K562 (cell line): ENCODE measurements around the gene FAM114A1. TPM values are rescaled to one million over a fixed set of nuclear protein-coding genes. Genes with fewer than 3 reads are reported as not detected.

ENCODE experiments used
- CEBPG ChIP-seq, 3 experiments: fragments of 200-800 bp in 1 of 3; sonication (Bioruptor generic) in 1 of 3; sonication (generic) in 1 of 3; formaldehyde crosslinking in 1 of 3; IDR thresholded peaks in 2 of 3; conservative IDR thresholded peaks in 1 of 3; 2 replicates each; pipeline versions ENCODE4 v1.6.1 to v1.8.0; 2016 to 2022; ENCODE audit warnings: missing compliant biosample characterization in 2 of 3, missing genetic modification characterization in 2 of 3, mild to moderate bottlenecking in 1 of 3, missing genetic modification reagents in 1 of 3
- CXXC5 ChIP-seq: fragments of 250-450 bp; sonication (Bioruptor Pico); IDR thresholded peaks from 2 replicates; pipeline ENCODE4 v1.8.0; 2022; ENCODE audit warnings: inconsistent platforms, mild to moderate bottlenecking, moderate library complexity
- DDX20 ChIP-seq: fragments of 450-650 bp; IDR thresholded peaks from 2 replicates; pipeline ENCODE4 v1.6.1; 2016; ENCODE audit warnings: missing genetic modification characterization, low read depth, mild to moderate bottlenecking, missing compliant biosample characterization, moderate library complexity
- ETV1 ChIP-seq: fragments of 450-650 bp; conservative IDR thresholded peaks from 2 replicates; pipeline ENCODE4 v1.6.1; 2016; ENCODE audit warnings: missing genetic modification characterization, control low read depth, low read depth, missing compliant biosample characterization
- FOSL1 ChIP-seq: fragments of 200-800 bp; sonication (Bioruptor generic); conservative IDR thresholded peaks from 2 replicates; pipeline ENCODE4 v1.6.1; 2016; ENCODE audit warnings: missing genetic modification characterization, missing compliant biosample characterization
- JUN ChIP-seq, 2 experiments: sonication (generic) in 1 of 2; formaldehyde crosslinking in 1 of 2; IDR thresholded peaks; 2 replicates each; pipeline versions ENCODE4 v1.6.1 to v1.8.0; 2012 to 2022; ENCODE audit warnings: borderline replicate concordance in 2 of 2, mild to moderate bottlenecking in 2 of 2, improper control_type of control experiment in 1 of 2, low read depth in 1 of 2, low read length in 1 of 2, missing genetic modification reagents in 1 of 2
- MAFK ChIP-seq: IDR thresholded peaks from 2 replicates; pipeline ENCODE4 v1.6.1; 2011; ENCODE audit warnings: low read length, improper control_type of control experiment
- MAZ ChIP-seq, 2 experiments: fragments of 450-650 bp in 1 of 2; sonication (generic) in 1 of 2; formaldehyde crosslinking; IDR thresholded peaks in 1 of 2; conservative IDR thresholded peaks in 1 of 2; 2 replicates each; pipeline versions ENCODE4 v1.4.0 to v1.5.0; 2020; ENCODE audit warnings: mild to moderate bottlenecking in 1 of 2, missing genetic modification reagents in 1 of 2
- MECOM ChIP-seq: fragments of 250-450 bp; sonication (Bioruptor Pico); IDR thresholded peaks from 2 replicates; pipeline ENCODE4 v1.8.0; 2022; ENCODE audit warnings: inconsistent platforms
- MYC ChIP-seq, 2 experiments: fragments of 250-450 bp in 1 of 2; sonication (Bioruptor Pico) in 1 of 2; IDR thresholded peaks; 2 replicates each; pipeline versions ENCODE4 v1.5.1 to v1.6.1; 2012 to 2021; ENCODE audit warnings: low read depth in 2 of 2, borderline replicate concordance in 1 of 2, improper control_type of control experiment in 1 of 2, low read length in 1 of 2, mild to moderate bottlenecking in 1 of 2, moderate library complexity in 1 of 2
- PHF8 ChIP-seq: fragments of 200-600 bp; sonication (generic); IDR thresholded peaks from 2 replicates; pipeline ENCODE4 v1.6.1; 2012; ENCODE audit warnings: mixed run types, mild to moderate bottlenecking, inconsistent platforms, low read length, moderate library complexity, borderline replicate concordance
- POLR2B ChIP-seq: fragments of 450-650 bp; IDR thresholded peaks from 2 replicates; pipeline ENCODE4 v1.6.1; 2018; ENCODE audit warnings: low read depth; ENCODE audit not compliant: partially characterized antibody
- PTBP1 ChIP-seq: fragments of 200-400 bp; formaldehyde crosslinking; IDR thresholded peaks from 2 replicates; pipeline ENCODE4 v1.6.1; 2017; ENCODE audit warnings: low read depth, low read length
- PTRF ChIP-seq: fragments of 450-650 bp; IDR thresholded peaks from 2 replicates; pipeline ENCODE4 v1.6.1; 2016; ENCODE audit warnings: mild to moderate bottlenecking, missing genetic modification characterization, missing compliant biosample characterization
- SMARCC2 ChIP-seq: fragments of 450-650 bp; IDR thresholded peaks from 2 replicates; pipeline ENCODE4 v1.6.1; 2017; ENCODE audit warnings: antibody characterized with exemption, moderate library complexity, mild to moderate bottlenecking, low read depth
- SMARCE1 ChIP-seq: fragments of 450-650 bp; IDR thresholded peaks from 2 replicates; pipeline ENCODE4 v1.7.1; 2016; ENCODE audit warnings: mild to moderate bottlenecking
- SOX6 ChIP-seq: fragments of 450-650 bp; IDR thresholded peaks from 2 replicates; pipeline ENCODE4 v1.6.1; 2014; ENCODE audit warnings: mild to moderate bottlenecking
- ZNF143 ChIP-seq: sonication (generic); formaldehyde crosslinking; IDR thresholded peaks from 2 replicates; pipeline ENCODE4 v1.9.0; 2022; ENCODE audit warnings: mild to moderate bottlenecking, missing genetic modification reagents
- ZNF175 ChIP-seq: fragments of 200-800 bp; sonication (Bioruptor generic); IDR thresholded peaks from 2 replicates; pipeline ENCODE4 v1.6.1; 2016; ENCODE audit warnings: low read depth, mild to moderate bottlenecking, missing genetic modification characterization, missing compliant biosample characterization
- ZNF212 ChIP-seq: fragments of 450-650 bp; formaldehyde crosslinking; IDR thresholded peaks from 2 replicates; pipeline ENCODE4 v1.4.0; 2020; ENCODE audit warnings: mild to moderate bottlenecking
- ZNF23 ChIP-seq: fragments of 250-450 bp; sonication (Bioruptor Pico); IDR thresholded peaks from 2 replicates; pipeline ENCODE4 v1.4.0; 2020; ENCODE audit warnings: mild to moderate bottlenecking
- ZNF239 ChIP-seq: fragments of 250-450 bp; sonication (Bioruptor Pico); IDR thresholded peaks from 2 replicates; pipeline ENCODE4 v1.4.0; 2020; ENCODE audit warnings: mild to moderate bottlenecking
- ZNF24 ChIP-seq: fragments of 450-650 bp; IDR thresholded peaks from 2 replicates; pipeline ENCODE4 v1.6.1; 2016
- ZNF384 ChIP-seq: IDR thresholded peaks from 2 replicates; pipeline ENCODE4 v1.6.1; 2012; ENCODE audit warnings: low read depth, low read length, improper control_type of control experiment
- polyA plus RNA-seq, 8 experiments: library from polyadenylated mRNA; depleted of rRNA in 4 of 8; stranded (reverse) in 5 of 8; unstranded in 3 of 8; fragments of >200 nt; fragmentation: Nextera tagmentation in 2 of 8; fragmentation: Illumina TruSeq in 1 of 8; extraction: Ambion mirVana in 2 of 8; extraction: Trizol in 1 of 8; gene quantifications; 2 replicates each; pipeline versions ENCODE4 v1.2.1 to v1.2.3, GENCODE V29; 2011 to 2014; ENCODE audit warnings: inconsistent platforms in 1 of 8, missing spikeins in 1 of 8
- total RNA-seq, 7 experiments: library from RNA; depleted of rRNA in 6 of 7; stranded (reverse); fragments of >200 nt in 6 of 7; fragmentation: Illumina TruSeq in 2 of 7; extraction: Trizol in 2 of 7; gene quantifications; 2 replicates each; pipeline versions ENCODE4 v1.2.1 to v1.2.3, GENCODE V29; 2011 to 2021; ENCODE audit warnings: low replicate concordance in 1 of 7
- TF ChIP-seq, protein P1 (sequence below), 2 experiments: fragments of 450-650 bp in 1 of 2; IDR thresholded peaks; 2 replicates each; pipeline ENCODE4 v1.6.1; 2011 to 2017; ENCODE audit warnings: low read depth in 2 of 2, antibody characterized with exemption in 1 of 2, borderline replicate concordance in 1 of 2, low read length in 1 of 2, mild to moderate bottlenecking in 1 of 2, mixed read lengths in 1 of 2; ENCODE audit not compliant: control insufficient read depth in 1 of 2

Gene FAM114A1
- total and polyA plus RNA-seq, 9 of the 15 experiments (the other 6 are each of a cell fraction or from before 2014, with no cell fraction given): 1.8 to 12.0 (median 4.3) TPM

DNA sequence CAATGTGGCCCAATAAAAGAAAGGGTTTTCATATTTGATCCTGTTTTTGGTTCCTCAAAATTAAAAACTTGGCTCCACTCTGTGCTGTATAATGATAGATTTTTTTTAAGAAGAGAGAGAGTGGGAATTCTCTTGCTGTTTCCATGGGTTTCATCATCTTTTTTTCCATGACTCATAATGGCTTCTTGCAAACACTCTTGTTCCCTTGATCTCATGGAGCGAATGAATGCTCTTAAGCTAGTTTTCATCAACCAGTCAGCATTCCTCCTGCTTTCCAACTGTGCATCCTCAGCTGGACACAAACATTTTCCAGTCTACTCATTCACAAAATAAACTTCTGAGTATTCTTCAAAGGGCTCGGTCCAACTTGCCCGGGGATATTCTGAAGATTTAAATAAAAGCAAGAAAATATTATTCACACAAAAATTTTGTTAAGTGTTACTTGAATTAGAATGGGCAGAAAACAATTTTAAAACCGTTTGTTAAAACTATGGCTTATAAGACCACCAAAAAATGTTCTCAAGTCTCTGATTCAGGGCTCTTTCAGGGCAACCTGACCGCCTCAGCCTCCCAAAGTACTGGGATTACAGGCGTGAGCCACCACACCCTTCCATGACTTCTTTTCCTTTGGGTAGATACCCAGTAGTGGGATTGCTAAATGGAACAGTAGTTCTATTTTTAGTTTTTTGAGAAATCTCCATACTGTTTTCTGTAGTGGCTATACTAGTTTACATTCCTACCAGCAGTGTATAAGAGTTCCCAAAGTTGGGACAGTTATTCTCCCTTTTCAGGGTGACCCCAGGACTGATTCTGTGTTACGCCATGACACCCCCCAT is 99.9 kb downstream of the FAM114A1 start (continued):
- peak; percentile 96 for TF ChIP-seq ZNF175
- peak; percentile 52; the same call in 1 of the 2 replicates for TF ChIP-seq SMARCE1
- peak; percentile 89 for TF ChIP-seq ZNF384
- no peak for TF ChIP-seq PHF8
- peak; percentile 52 for TF ChIP-seq ETV1 (tag)
- TF ChIP-seq, protein P1, sequence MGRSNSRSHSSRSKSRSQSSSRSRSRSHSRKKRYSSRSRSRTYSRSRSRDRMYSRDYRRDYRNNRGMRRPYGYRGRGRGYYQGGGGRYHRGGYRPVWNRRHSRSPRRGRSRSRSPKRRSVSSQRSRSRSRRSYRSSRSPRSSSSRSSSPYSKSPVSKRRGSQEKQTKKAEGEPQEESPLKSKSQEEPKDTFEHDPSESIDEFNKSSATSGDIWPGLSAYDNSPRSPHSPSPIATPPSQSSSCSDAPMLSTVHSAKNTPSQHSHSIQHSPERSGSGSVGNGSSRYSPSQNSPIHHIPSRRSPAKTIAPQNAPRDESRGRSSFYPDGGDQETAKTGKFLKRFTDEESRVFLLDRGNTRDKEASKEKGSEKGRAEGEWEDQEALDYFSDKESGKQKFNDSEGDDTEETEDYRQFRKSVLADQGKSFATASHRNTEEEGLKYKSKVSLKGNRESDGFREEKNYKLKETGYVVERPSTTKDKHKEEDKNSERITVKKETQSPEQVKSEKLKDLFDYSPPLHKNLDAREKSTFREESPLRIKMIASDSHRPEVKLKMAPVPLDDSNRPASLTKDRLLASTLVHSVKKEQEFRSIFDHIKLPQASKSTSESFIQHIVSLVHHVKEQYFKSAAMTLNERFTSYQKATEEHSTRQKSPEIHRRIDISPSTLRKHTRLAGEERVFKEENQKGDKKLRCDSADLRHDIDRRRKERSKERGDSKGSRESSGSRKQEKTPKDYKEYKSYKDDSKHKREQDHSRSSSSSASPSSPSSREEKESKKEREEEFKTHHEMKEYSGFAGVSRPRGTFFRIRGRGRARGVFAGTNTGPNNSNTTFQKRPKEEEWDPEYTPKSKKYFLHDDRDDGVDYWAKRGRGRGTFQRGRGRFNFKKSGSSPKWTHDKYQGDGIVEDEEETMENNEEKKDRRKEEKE (IDR thresholded peaks at IDR 0.05; ENCODE audit: borderline replicate concordance in 1 of 2, control insufficient read depth in 1 of 2, low read depth in 2 of 2, low read length in 1 of 2): no peak
- no peak for TF ChIP-seq ZNF23 (CRISPR knock-in tag)
- peak; percentile 29; the same call in 1 of the 2 replicates for TF ChIP-seq MYC (IDR thresholded peaks at IDR 0.05; ENCODE audit: low read depth, low read length)
- no peak for TF ChIP-seq MYC (CRISPR knock-in tag; IDR thresholded peaks at IDR 0.05; ENCODE audit: borderline replicate concordance, low read depth)
- peak; percentile 46 for TF ChIP-seq ZNF239 (CRISPR knock-in tag)
- peak; percentile 55 for TF ChIP-seq SOX6
- TF ChIP-seq ZNF24: peak; percentile 75; the same call in 1 of the 2 replicates
- no peak for TF ChIP-seq PTRF (tag)
- TF ChIP-seq DDX20 (tag): peak; percentile 84
- TF ChIP-seq CXXC5: peak; percentile 62; the same call in 1 of the 2 replicates
- peak; percentile 93 for TF ChIP-seq JUN (IDR thresholded peaks at IDR 0.05; ENCODE audit: borderline replicate concordance, low read depth, low read length)
- TF ChIP-seq JUN (CRISPR knock-in tag; IDR thresholded peaks at IDR 0.05; ENCODE audit: borderline replicate concordance): no peak
- TF ChIP-seq SMARCC2: peak; percentile 71; the same call in 1 of the 2 replicates
- peak; percentile 84 for TF ChIP-seq CEBPG (CRISPR knock-in tag; IDR thresholded peaks at IDR 0.05)
- peak; percentile 89 to 99 for TF ChIP-seq CEBPG (tag; conservative IDR thresholded peaks at IDR 0.05 in 1 of 2, IDR thresholded peaks at IDR 0.05 in 1 of 2)
- TF ChIP-seq POLR2B: no peak
- TF ChIP-seq ZNF143: no peak
- peak; percentile 7; the same call in 1 of the 2 replicates for TF ChIP-seq MAFK
- peak in 1 of 2 experiments; percentile 14; a peak in 1 of 4 replicates for TF ChIP-seq MAZ (CRISPR knock-in tag; conservative IDR thresholded peaks at IDR 0.05 in 1 of 2, IDR thresholded peaks at IDR 0.05 in 1 of 2)
- TF ChIP-seq ZNF212 (CRISPR knock-in tag): no peak
- no peak for TF ChIP-seq PTBP1
- TF ChIP-seq FOSL1 (tag): peak; percentile 97
- TF ChIP-seq MECOM: peak; percentile 62
